Memory B cell (primary cell): ENCODE data around the gene SLC26A1.

ENCODE experiments used
- ATAC-seq: fragments of 150-1000 bp; cut with Tn5 transposase; 2 replicates; pipeline ENCODE4 v1.10.0; 2021; ENCODE audit warnings: low read depth, mild to moderate bottlenecking, moderate library complexity
- DNase-seq, 2 donors: peaks; one replicate each; pipeline ENCODE4 v3.0.0; 2022; ENCODE audit warnings: low spot score in 2 of 2
- H3K27ac Mint-ChIP-seq: one replicate; pipeline ENCODE4 v1.8.0; 2022; ENCODE audit warnings: mild to moderate bottlenecking, moderate library complexity, mixed read lengths
- H3K27me3 Mint-ChIP-seq: one replicate; pipeline ENCODE4 v1.8.0; 2022; ENCODE audit warnings: mixed read lengths
- H3K36me3 Mint-ChIP-seq: one replicate; pipeline ENCODE4 v1.8.0; 2022; ENCODE audit warnings: mild to moderate bottlenecking, mixed read lengths
- H3K4me1 Mint-ChIP-seq: one replicate; pipeline ENCODE4 v1.8.0; 2022; ENCODE audit warnings: mixed read lengths
- H3K4me3 Mint-ChIP-seq: one replicate; pipeline ENCODE4 v1.8.0; 2022; ENCODE audit warnings: mild to moderate bottlenecking, moderate library complexity, mixed read lengths
- H3K9me3 Mint-ChIP-seq: one replicate; pipeline ENCODE4 v1.8.0; 2022; ENCODE audit warnings: mixed read lengths

Gene SLC26A1

DNA sequence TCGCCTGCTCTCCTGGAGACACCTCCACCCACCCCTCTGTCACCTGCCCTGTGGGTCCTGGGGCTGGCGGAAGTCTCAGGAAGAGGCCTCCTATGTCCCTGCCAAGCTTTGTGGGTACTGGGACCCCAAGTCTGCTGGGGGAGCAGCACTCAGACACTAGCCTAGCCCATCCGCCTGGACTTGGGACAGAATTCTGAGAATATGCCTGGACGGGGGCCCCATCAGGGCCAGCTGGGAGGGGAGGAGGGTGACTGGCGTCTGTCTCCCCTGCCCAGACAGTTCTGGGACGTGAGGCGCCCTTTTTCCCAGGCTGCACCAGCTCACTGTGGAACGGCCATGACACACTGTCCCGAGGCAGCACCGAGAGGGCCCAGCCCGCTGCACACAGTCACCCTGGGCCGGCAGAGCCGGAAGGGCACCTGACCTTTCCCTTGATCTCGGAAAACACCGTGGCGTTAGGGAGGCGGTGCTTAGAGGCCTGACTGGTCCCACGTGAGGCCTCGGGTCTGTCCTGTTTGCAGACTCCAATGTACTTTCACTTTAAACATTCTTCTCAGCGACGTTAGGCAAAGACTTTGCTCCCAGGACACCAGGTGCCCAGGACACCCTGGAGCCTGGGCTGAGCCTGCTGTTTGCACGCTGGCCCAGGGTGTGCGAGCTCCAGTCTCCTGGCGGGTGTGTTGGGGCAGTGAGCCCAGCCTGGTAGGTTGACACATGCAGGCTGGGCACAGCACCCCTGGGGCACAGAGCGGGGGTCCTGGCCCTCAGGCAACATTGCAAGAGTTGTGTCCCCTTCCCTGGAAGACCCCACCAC is 700 bp downstream of the SLC26A1 start:
- H3K4me3 Mint-ChIP-seq: peak overlapping the region; percentile 21
- peaks cover 3% of the 10 kb centered on the region for H3K4me1 Mint-ChIP-seq
- H3K9me3 Mint-ChIP-seq: no peaks in the 10 kb centered on the region
- H3K27ac Mint-ChIP-seq: no peak overlapping the region
- ATAC-seq (peak; percentile 59), DNase-seq (no peak)
- H3K27me3 Mint-ChIP-seq: peaks cover 3% of the 10 kb centered on the region
- peaks cover 5% of the 10 kb centered on the region for H3K36me3 Mint-ChIP-seq

DNA sequence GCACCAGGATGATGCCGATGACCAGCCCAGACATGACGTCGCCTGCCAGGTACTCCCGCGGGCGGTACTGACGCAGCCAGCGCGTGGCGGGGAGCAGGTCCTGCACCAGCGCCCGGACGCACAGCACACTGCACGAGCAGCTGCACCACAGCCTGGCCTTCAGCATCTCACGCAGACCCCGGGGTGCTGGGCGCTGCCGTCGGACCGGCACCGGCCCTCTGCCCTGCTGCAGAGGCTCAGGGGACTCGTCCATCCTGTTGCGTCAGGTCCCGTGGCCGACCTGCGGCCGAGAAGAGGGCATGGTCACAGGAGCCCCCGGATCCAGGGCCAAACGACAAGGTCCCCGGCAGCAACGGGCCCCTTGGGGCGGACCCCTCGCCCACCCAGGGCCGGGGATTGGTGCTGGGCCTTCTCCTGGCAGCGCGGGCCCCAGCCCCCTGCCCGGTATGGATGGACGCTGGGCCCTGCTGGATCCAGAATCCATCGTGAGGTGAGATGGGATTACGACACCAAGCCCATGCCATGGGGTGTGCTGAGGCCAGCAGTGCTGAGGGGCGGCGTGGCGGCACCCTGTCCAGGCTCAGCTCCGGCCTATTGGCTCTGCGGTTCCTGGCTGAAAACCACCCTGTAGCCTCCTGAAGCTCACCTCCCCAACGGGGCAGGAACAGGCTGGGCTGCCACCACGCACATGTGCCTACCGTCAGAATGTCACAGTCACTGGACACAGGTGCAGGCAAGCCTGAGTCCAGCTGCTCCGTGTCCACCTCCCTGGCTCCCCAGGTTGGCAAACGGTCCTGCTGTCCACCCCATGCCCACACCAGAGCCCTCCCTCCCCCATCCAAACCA is 1.5 kb downstream of the SLC26A1 start:
- no peak for ATAC-seq
- H3K36me3 Mint-ChIP-seq: peaks cover 5% of the 10 kb centered on the region
- no peak for DNase-seq
- H3K9me3 Mint-ChIP-seq: no peaks in the 10 kb centered on the region
- no peak overlapping the region for H3K27ac Mint-ChIP-seq
- H3K4me3 Mint-ChIP-seq: no peak overlapping the region
- peaks cover 5% of the 10 kb centered on the region for H3K4me1 Mint-ChIP-seq
- peaks cover under 1% of the 10 kb centered on the region for H3K27me3 Mint-ChIP-seq

DNA sequence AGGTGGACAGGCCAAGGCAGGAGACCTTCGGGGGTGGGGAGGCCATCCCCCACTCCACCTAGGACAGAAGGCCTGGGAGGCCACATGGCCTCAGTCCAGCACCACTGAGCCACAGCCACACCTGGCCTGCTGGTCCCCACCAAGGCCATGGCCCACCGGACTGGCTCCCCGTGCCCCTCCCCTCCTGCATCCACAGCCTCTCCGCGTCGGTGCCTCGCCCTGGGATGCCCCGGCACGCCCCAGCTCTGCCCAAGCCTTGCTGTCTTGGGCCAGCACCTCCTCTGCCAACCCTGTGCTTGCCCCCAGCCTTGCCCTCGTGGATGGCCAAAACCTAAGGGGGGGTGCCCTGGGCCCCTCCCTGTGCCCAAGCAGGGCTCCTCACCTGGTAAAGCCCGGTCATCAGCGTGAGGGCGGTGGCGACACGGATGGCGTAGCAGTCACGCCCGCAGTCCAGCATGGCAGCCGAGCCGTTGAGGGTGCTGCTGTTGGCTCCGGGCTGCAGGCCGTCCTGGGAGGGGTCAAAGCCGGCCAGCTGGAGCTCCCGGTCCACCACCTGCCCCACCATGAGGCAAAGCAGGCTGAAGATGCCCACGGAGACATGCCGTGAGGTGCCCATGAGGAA is 2.3 kb downstream of the SLC26A1 start:
- Mint-ChIP-seq H3K27me3 (no peaks in the 10 kb centered on the region), H3K4me3 (no peak overlapping the region), H3K27ac (no peak overlapping the region), H3K4me1 (peaks cover 5% of the 10 kb centered on the region), H3K9me3 (no peaks in the 10 kb centered on the region), H3K36me3 (peaks cover 5% of the 10 kb centered on the region)
- DNase-seq (no peak), ATAC-seq (no peak)

DNA sequence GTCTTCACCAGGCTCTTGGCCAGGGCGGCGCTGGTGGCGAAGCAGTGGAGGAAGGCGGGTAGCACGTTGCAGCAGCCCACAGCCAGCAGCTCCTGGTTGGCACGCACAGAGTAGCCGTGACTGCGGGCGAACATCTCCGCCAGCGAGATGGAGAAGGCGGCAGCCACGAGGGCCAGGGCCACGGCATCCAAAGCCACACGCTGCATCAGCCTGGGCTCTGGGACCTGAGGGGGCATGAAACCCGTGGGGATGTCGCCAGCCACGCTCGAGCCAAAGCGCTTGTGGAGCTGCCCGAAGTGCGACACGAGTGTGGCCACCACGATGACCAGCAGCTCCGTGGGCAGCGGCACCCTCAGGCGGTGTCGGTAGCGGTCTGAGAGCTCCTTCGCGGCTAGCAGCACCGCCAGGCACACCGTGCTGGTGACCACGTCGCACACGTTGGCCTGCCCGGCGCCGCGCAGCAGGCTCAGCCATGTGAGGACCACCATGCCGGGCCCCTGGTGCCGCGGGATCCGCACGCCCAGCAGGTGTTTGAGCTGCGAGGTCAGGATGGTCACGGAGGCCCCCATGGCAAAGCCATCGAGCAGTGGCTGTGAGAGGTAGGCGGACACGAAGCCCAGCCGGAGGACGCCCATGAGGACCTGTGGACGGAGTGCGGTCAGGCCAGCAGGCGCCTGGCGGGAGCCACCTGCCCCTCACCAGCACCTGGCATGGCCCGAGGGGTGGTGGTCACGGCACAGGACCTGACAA is 3.3 kb downstream of the SLC26A1 start:
- Mint-ChIP-seq H3K36me3 (peaks cover 5% of the 10 kb centered on the region), H3K4me1 (peaks cover 9% of the 10 kb centered on the region), H3K9me3 (no peaks in the 10 kb centered on the region), H3K4me3 (no peak overlapping the region), H3K27me3 (no peaks in the 10 kb centered on the region), H3K27ac (no peak overlapping the region)
- DNase-seq (no peak), ATAC-seq (no peak)

DNA sequence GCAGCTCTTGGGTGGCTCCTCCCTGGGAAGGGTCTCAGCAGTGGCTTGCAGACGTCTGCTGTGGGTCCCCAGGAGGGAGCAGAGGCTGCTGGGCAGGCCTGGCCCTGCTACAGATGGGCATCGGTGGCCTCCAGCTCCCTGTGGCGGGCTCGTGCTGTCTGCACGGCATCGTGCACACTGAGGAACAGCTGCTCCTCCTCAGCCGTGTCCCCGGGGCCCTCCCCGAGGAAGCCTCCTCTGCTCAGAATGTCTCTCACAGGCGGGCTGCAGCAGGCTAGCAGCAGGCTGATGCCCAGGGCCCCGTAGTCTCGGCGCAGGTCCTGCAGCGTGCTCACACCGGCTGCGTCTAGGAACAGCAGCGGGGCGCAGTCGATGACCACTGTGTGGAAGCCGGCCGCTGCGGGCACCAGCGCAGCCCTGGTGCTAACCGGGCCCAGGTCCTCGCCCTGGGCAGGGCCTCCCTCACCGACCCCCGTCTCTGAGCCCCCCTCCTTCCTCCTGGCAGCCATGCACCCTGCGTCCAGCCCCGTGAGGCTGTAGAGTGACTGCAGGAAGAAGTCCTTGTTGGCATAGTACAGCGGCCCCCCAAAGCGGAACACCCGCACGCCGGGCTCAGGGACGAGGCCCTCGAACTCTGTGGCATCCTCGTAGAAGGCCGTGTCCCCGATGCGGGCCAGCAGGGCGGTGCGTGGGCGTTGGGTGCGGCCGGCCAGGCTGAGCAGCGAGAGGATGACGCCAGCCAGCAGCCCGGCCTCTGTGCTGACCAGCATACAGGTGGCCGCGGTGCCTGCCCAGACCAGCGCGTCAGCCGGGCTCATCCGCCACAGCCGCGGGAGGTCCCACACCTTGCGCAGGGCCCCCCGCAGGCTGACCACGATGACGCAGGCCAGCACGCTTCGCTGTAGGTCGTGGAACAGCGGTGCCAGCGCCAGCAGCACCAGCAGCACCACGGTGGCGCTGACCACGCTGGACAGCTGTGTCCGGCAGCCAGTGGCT is 4.2 kb downstream of the SLC26A1 start:
- no peak for ATAC-seq
- no peak overlapping the region for H3K27ac Mint-ChIP-seq
- H3K9me3 Mint-ChIP-seq: no peaks in the 10 kb centered on the region
- no peak for DNase-seq
- no peaks in the 10 kb centered on the region for H3K27me3 Mint-ChIP-seq
- no peak overlapping the region for H3K4me3 Mint-ChIP-seq
- H3K4me1 Mint-ChIP-seq: peaks cover 11% of the 10 kb centered on the region
- H3K36me3 Mint-ChIP-seq: peaks cover 5% of the 10 kb centered on the region

DNA sequence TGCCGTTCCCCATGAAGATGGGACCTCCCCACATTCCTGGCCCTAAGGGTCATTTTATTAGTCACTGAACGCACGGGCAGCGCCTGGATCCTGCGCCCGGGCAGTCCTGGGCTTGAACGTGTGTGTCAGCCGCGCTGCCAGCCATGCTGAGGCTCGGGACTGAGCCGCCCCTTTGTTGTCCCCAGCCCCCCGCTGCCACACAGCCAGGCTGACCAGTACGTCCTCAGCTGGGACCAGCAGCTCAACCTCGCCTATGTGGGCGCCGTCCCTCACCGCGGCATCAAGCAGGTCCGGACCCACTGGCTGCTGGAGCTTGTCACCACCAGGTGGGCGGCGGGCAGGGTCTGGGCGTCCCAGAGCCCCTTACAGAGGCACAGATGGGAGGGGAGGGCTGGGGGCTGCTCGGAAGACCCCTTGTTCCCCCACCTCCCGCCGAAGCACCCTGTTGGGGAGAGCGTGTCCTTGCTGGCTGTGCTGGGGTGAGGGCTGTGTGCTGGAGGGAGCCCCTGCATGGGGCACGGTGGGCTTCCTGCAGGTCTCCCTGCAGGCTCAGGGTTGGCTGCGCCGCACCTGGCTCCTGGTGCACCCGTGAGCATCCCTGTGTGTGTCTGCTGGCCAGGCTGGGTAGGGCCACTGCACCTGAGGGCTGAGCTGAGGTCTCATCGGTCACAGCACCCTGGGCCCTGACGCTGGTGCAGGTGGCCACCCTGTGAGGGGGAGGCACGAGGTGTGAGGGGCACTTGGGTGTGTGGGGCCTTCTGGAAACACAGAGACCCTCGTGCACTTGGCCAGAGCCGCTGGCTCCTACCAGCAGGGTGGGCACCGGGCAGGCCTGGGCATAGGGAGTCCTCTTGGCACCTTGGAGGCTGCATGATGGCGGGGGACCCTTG is 5.3 kb downstream of the SLC26A1 start:
- Mint-ChIP-seq H3K4me1 (peaks cover 11% of the 10 kb centered on the region), H3K36me3 (peaks cover 5% of the 10 kb centered on the region), H3K4me3 (peak overlapping the region; percentile 81), H3K27me3 (no peaks in the 10 kb centered on the region), H3K27ac (no peak overlapping the region), H3K9me3 (no peaks in the 10 kb centered on the region)
- no peak for ATAC-seq
- no peak for DNase-seq

DNA sequence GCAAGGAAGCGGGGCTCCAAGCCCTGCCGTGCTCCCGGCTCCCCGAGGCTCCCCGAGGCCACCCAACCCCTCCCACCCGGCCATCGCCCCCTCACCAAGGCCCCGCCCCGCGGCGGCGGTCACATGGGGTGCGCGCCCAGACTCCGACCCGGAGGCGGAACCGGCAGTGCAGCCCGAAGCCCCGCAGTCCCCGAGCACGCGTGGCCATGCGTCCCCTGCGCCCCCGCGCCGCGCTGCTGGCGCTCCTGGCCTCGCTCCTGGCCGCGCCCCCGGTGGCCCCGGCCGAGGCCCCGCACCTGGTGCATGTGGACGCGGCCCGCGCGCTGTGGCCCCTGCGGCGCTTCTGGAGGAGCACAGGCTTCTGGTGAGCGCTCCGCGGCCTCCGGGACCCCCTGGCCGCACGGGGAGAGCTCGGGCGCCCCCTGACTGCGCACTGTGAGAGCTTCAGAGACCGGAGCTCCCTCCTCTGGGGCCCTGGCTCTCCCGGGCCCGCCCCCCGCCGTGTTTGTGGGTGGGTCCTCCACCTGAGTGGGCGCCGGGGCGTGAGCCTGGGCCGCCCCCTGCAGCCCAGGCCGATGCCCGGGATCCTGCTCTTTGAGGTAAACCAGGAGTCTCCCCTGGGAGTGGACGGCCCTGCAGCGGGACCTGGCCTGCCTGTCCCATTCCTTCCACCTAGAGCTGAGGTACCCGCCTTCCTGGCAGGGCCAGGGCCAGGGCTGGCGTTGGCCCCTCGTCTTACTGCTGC is 6.2 kb downstream of the SLC26A1 start, which contains the start of gene IDUA:
IDUA (plus strand) TSS at position 166 of the 745 bp plus-strand sequence; CDS start at position 207, 41 bp downstream.
- peak; percentile 83 to 86 for DNase-seq
- Mint-ChIP-seq H3K36me3 (peaks cover 2% of the 10 kb centered on the region), H3K9me3 (no peaks in the 10 kb centered on the region), H3K4me3 (peak within 1 kb of the TSS; percentile 91), H3K27ac (peak within 1 kb of the TSS; percentile 70), H3K4me1 (peaks cover 9% of the 10 kb centered on the region), H3K27me3 (no peaks in the 10 kb centered on the region)
- ATAC-seq: peak; percentile 87

DNA sequence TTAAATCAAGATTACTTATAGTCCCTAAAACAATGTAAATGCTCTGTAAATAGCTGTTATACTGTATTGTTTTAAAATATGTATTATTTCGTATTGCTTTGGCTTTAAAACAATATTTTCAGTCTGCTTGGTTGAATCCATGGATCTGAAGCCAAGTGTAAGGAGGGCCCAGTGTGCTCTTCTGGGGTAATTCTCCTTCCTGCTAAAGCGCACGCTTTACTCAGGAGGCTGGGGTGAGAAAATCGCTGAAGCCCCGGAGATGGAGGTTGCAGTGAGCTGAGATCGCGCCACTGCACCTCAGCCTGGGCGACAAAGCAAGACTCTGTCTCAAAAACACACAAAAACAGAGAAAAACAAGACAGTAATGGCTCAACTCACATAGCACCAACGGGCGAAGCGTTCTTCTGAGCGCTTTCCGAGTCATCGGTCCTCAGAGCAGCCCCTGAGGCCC is 6.8 kb downstream of the SLC26A1 start:
- Mint-ChIP-seq H3K27me3 (no peaks in the 10 kb centered on the region), H3K4me3 (peak overlapping the region; percentile 91), H3K27ac (peak overlapping the region; percentile 70), H3K9me3 (no peaks in the 10 kb centered on the region), H3K4me1 (peaks cover 9% of the 10 kb centered on the region), H3K36me3 (peaks cover 2% of the 10 kb centered on the region)
- DNase-seq (no peak), ATAC-seq (peak; percentile 5)

DNA sequence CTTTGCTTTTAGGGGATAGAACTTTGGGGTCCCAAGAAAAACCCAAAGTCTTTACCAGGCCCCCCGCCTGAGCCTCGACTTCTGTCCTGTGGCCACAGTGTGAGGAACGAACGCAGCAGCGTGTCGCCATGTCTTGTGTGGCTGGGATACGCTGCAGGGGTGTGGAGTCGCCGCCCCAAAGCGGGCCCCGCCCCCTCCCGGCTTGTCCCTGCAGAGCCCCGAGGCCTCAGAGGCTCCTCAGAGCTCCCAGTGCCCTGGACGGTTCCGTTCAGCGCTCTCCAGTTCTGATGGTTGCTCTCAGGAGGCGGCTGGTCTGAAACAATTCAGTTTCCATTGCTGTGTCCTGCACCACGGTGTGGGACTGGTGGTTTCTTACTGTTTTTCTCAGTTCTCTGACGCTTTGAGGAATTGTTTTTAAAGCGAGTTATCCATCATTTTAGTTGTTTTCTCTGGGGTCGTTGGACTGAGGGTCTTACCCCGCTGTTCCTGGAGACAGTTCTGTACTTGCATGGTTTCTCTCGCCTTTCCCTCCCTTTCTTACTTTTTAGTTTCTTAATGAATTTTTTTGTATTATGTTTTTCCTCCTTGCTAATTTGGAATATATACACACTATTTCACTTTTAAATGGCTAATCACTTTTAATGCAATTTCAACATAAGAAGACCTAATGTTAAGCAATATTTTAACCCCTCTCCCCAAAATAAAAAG is 7.9 kb downstream of the SLC26A1 start:
- DNase-seq (peak in 1 of 2 donors; percentile 59), ATAC-seq (peak; percentile 43)
- H3K27me3 Mint-ChIP-seq: no peaks in the 10 kb centered on the region
- peak overlapping the region; percentile 78 for H3K4me3 Mint-ChIP-seq
- H3K36me3 Mint-ChIP-seq: no peaks in the 10 kb centered on the region
- no peak overlapping the region for H3K27ac Mint-ChIP-seq
- peaks cover 9% of the 10 kb centered on the region for H3K4me1 Mint-ChIP-seq
- H3K9me3 Mint-ChIP-seq: no peaks in the 10 kb centered on the region

DNA sequence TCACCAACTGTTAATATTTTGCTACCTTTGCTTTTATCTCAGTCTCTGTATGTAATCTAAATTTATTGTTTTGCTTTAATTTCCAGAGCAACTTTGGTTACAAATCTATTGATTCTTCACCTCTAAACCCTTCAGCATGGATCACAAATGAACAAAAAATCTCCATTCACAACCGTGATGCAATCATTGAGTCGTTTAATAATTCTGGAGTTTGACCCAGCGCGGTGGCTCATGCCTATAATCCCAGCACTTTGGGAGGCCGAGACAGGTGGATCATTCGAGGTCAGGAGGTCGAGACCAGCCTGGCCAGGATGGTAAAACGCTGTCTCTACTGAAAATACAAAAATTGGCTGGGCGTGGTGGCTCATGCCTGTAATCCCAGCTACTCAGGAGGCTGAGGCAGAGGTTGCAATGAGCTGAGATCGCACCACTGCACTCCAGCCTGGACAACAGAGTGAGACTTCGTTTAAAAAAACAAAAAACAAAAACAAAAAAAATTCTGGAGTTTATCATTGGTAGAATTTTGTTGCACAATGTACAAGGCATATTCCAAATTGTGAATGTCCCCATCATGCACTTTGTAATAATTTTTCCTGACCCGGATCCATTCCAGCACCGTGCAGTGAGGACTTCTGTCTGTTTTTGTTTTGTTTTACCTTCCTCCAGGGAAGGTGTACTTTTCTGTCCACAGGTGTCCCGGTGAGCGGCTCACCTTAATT is 8.7 kb downstream of the SLC26A1 start:
- Mint-ChIP-seq H3K27me3 (no peaks in the 10 kb centered on the region), H3K4me3 (peak overlapping the region; percentile 78), H3K4me1 (peaks cover 9% of the 10 kb centered on the region), H3K27ac (no peak overlapping the region), H3K9me3 (no peaks in the 10 kb centered on the region), H3K36me3 (no peaks in the 10 kb centered on the region)
- ATAC-seq (no peak), DNase-seq (no peak)
